GM19397 (cell line): Measurements from ENCODE around the gene ZCCHC2.
A peak's percentile ranks its signal among the peaks of the same experiment; 100 is the strongest.

Experiments
- ATAC-seq: cut with Tn5 transposase; IDR thresholded peaks from one replicate; pipeline ENCODE4 v1.9.1; 2021; ENCODE audit warnings: mild to moderate bottlenecking, moderate library complexity; ENCODE audit not compliant: unreplicated experiment

Gene ZCCHC2

GRCh38 chr18:62574776-62575175 lies 52.0 kb downstream of the ZCCHC2 start:
- ATAC-seq, result no peak

- ATAC-seq, result no peak
Measured at GRCh38 chr18:62576271-62576670, 53.4 kb downstream of the ZCCHC2 start.

- no peak for ATAC-seq
Measured at GRCh38 chr18:62576845-62577512, 54.2 kb downstream of the ZCCHC2 start.

- no peak for ATAC-seq
Measured at GRCh38 chr18:62577765-62578164, 54.9 kb downstream of the ZCCHC2 start.

- no peak for ATAC-seq
Measured at GRCh38 chr18:62578980-62579511, 56.2 kb downstream of the ZCCHC2 start.

GRCh38 chr18:62583376-62583775 lies 60.6 kb downstream of the ZCCHC2 start:
- ATAC-seq, result no peak

GRCh38 chr18:62584241-62585120 lies 61.7 kb downstream of the ZCCHC2 start:
- peak; percentile 73 for ATAC-seq

GRCh38 chr18:62585274-62586150 lies 62.7 kb downstream of the ZCCHC2 start:
- no peak for ATAC-seq

- ATAC-seq, result no peak
Measured at GRCh38 chr18:62586151-62586774, 63.4 kb downstream of the ZCCHC2 start.

- ATAC-seq, result no peak
Measured at GRCh38 chr18:62586781-62587487, 64.1 kb downstream of the ZCCHC2 start.

GRCh38 chr18:62587689-62588088 lies 64.9 kb downstream of the ZCCHC2 start:
- no peak for ATAC-seq

GRCh38 chr18:62588217-62588616 lies 65.4 kb downstream of the ZCCHC2 start:
- ATAC-seq, result no peak

GRCh38 chr18:62590799-62591590 lies 68.2 kb downstream of the ZCCHC2 start:
- ATAC-seq, result no peak

- no peak for ATAC-seq
Measured at GRCh38 chr18:62596145-62597005, 73.5 kb downstream of the ZCCHC2 start.

- no peak for ATAC-seq
Measured at GRCh38 chr18:62601871-62602270, 79.0 kb downstream of the ZCCHC2 start.

- ATAC-seq, result no peak
Measured at GRCh38 chr18:62602706-62603105, 79.9 kb downstream of the ZCCHC2 start.

GRCh38 chr18:62603211-62603610 lies 80.4 kb downstream of the ZCCHC2 start:
- ATAC-seq, result no peak

GRCh38 chr18:62603979-62604378 lies 81.2 kb downstream of the ZCCHC2 start:
- ATAC-seq, result no peak
